ENCODE data around the gene MAP3K2.
A peak's percentile ranks its signal among the peaks of the same experiment; 100 is the strongest.

MAP3K2 gene

GRCh38 chr2:127403460-127403859 is 15.7 kb upstream of the MAP3K2 start:
- no peaks in the 10 kb centered on the region for H3K36me3 Mint-ChIP-seq
- H3K9me3 Mint-ChIP-seq: no peaks in the 10 kb centered on the region
- no peak overlapping the region for H3K4me3 Mint-ChIP-seq
- no peak for ATAC-seq
- peaks cover 24% of the 10 kb centered on the region for H3K4me1 Mint-ChIP-seq
- no peak overlapping the region for H3K27ac Mint-ChIP-seq
- peak in 1 of 2 donors; percentile 29 for DNase-seq (ENCODE audit: low spot score in 2 of 2)

GRCh38 chr2:127401757-127402695 is 14.3 kb upstream of the MAP3K2 start:
- ATAC-seq (peak; percentile 86), DNase-seq (ENCODE audit: low spot score in 2 of 2) (peak in 1 of 2 donors; percentile 47)
- peak overlapping the region; percentile 18 for H3K27ac Mint-ChIP-seq
- H3K4me3 Mint-ChIP-seq: no peak overlapping the region
- H3K9me3 Mint-ChIP-seq: no peaks in the 10 kb centered on the region
- H3K4me1 Mint-ChIP-seq: peaks cover 36% of the 10 kb centered on the region
- no peaks in the 10 kb centered on the region for H3K36me3 Mint-ChIP-seq

- Mint-ChIP-seq H3K9me3 (no peaks in the 10 kb centered on the region), H3K27ac (peak overlapping the region; percentile 18), H3K4me1 (peaks cover 36% of the 10 kb centered on the region), H3K36me3 (no peaks in the 10 kb centered on the region), H3K4me3 (no peak overlapping the region)
- ATAC-seq (peak; percentile 73), DNase-seq (ENCODE audit: low spot score in 2 of 2) (peak in 1 of 2 donors; percentile 40)
Measured at GRCh38 chr2:127400897-127401756, 13.4 kb upstream of the MAP3K2 start.

- no peak for ATAC-seq
- Mint-ChIP-seq H3K27ac (no peak overlapping the region), H3K9me3 (no peaks in the 10 kb centered on the region), H3K4me3 (no peak overlapping the region), H3K4me1 (peaks cover 36% of the 10 kb centered on the region), H3K36me3 (no peaks in the 10 kb centered on the region)
- no peak for DNase-seq (ENCODE audit: low spot score in 2 of 2)
Measured at GRCh38 chr2:127400533-127400896, 12.7 kb upstream of the MAP3K2 start.

GRCh38 chr2:127398239-127398590 is 10.4 kb upstream of the MAP3K2 start:
- Mint-ChIP-seq H3K36me3 (no peaks in the 10 kb centered on the region), H3K27ac (peak overlapping the region; percentile 86), H3K4me1 (peaks cover 36% of the 10 kb centered on the region), H3K9me3 (no peaks in the 10 kb centered on the region), H3K4me3 (no peak overlapping the region)
- peak; percentile 84 for ATAC-seq
- DNase-seq (ENCODE audit: low spot score in 2 of 2): peak in 1 of 2 donors; percentile 71

- peaks cover 38% of the 10 kb centered on the region for H3K4me1 Mint-ChIP-seq
- H3K4me3 Mint-ChIP-seq: no peak overlapping the region
- DNase-seq (ENCODE audit: low spot score in 2 of 2) (peak in 1 of 2 donors; percentile 41), ATAC-seq (no peak)
- H3K36me3 Mint-ChIP-seq: no peaks in the 10 kb centered on the region
- peak overlapping the region; percentile 86 for H3K27ac Mint-ChIP-seq
- H3K9me3 Mint-ChIP-seq: no peaks in the 10 kb centered on the region
Measured at GRCh38 chr2:127397568-127398238, 9.9 kb upstream of the MAP3K2 start.

GRCh38 chr2:127394492-127394891 is 6.7 kb upstream of the MAP3K2 start:
- ATAC-seq (no peak), DNase-seq (ENCODE audit: low spot score in 2 of 2) (peak in 1 of 2 donors; percentile 44)
- Mint-ChIP-seq H3K36me3 (no peaks in the 10 kb centered on the region), H3K4me3 (no peak overlapping the region), H3K27ac (no peak overlapping the region), H3K9me3 (no peaks in the 10 kb centered on the region), H3K4me1 (peaks cover 47% of the 10 kb centered on the region)

GRCh38 chr2:127392828-127393578 is 5.2 kb upstream of the MAP3K2 start:
- Mint-ChIP-seq H3K4me3 (no peak overlapping the region), H3K9me3 (no peaks in the 10 kb centered on the region), H3K4me1 (peaks cover 46% of the 10 kb centered on the region), H3K36me3 (peaks cover 8% of the 10 kb centered on the region), H3K27ac (peak overlapping the region; percentile 77)
- ATAC-seq (no peak), DNase-seq (ENCODE audit: low spot score in 2 of 2) (peak in 1 of 2 donors; percentile 23)

- DNase-seq (ENCODE audit: low spot score in 2 of 2) (peak in 1 of 2 donors; percentile 37), ATAC-seq (no peak)
- Mint-ChIP-seq H3K36me3 (peaks cover 14% of the 10 kb centered on the region), H3K27ac (peak overlapping the region; percentile 77), H3K4me1 (peaks cover 39% of the 10 kb centered on the region), H3K4me3 (no peak overlapping the region), H3K9me3 (no peaks in the 10 kb centered on the region)
Measured at GRCh38 chr2:127392133-127392827, 4.5 kb upstream of the MAP3K2 start.

- Mint-ChIP-seq H3K9me3 (no peaks in the 10 kb centered on the region), H3K4me3 (no peak overlapping the region), H3K27ac (peak overlapping the region; percentile 99), H3K4me1 (peaks cover 60% of the 10 kb centered on the region), H3K36me3 (peaks cover 25% of the 10 kb centered on the region)
- ATAC-seq (no peak), DNase-seq (ENCODE audit: low spot score in 2 of 2) (peak in 1 of 2 donors; percentile 49)
Measured at GRCh38 chr2:127389778-127390435, 2.1 kb upstream of the MAP3K2 start.

- H3K27ac Mint-ChIP-seq: peak overlapping the region; percentile 99
- peak overlapping the region; percentile 80 for H3K4me3 Mint-ChIP-seq
- peak; percentile 82 for ATAC-seq
- H3K9me3 Mint-ChIP-seq: no peaks in the 10 kb centered on the region
- DNase-seq (ENCODE audit: low spot score in 2 of 2): no peak
- peaks cover 34% of the 10 kb centered on the region for H3K36me3 Mint-ChIP-seq
- H3K4me1 Mint-ChIP-seq: peaks cover 70% of the 10 kb centered on the region
Measured at GRCh38 chr2:127388423-127389164, 819 bp upstream of the MAP3K2 start.

GRCh38 chr2:127386764-127387654 is 766 bp downstream of the MAP3K2 start:
- peak; percentile 71 to 85 for DNase-seq (ENCODE audit: low spot score in 2 of 2)
- H3K4me3 Mint-ChIP-seq: peak overlapping the region; percentile 80
- peak; percentile 83 for ATAC-seq
- peaks cover 71% of the 10 kb centered on the region for H3K4me1 Mint-ChIP-seq
- peak overlapping the region; percentile 99 for H3K27ac Mint-ChIP-seq
- no peaks in the 10 kb centered on the region for H3K9me3 Mint-ChIP-seq
- H3K36me3 Mint-ChIP-seq: peaks cover 39% of the 10 kb centered on the region

Measured in stimulated activated effector memory CD8-positive, alpha-beta T cell treated with anti-CD3 and anti-CD28 coated beads, Interleukin-12 subunit alpha, Interleukin-12 subunit beta, amount 100 ng/mL, for 72 hours (primary cell).